Measurements from ENCODE around the gene KIF15.

KIF15 gene

GRCh38 chr3:44860117-44860516 is 98.5 kb downstream of the KIF15 start:
- no peak for TF ChIP-seq CTCF (IDR thresholded peaks at IDR 0.05; ENCODE audit: low read length)
- TF ChIP-seq EZH2 (optimal IDR thresholded peaks at IDR 0.05; ENCODE audit: low read depth, low read length): no peak
- TF ChIP-seq EZH2phosphoT487 (IDR thresholded peaks at IDR 0.05; ENCODE audit: low read length): no peak
- Histone ChIP-seq H3K4me3 (ENCODE audit: low read length) (no peak overlapping the region), H3K9me2 (replicated peaks; ENCODE audit: insufficient read depth, low read length) (no peaks in the 10 kb centered on the region), H3K36me3 (replicated peaks; ENCODE audit: insufficient read depth, low read length) (no peaks in the 10 kb centered on the region), H3K4me1 (ENCODE audit: low read length) (peaks cover 16% of the 10 kb centered on the region), H3K79me2 (ENCODE audit: low read length) (peaks cover 6% of the 10 kb centered on the region), H3K9ac (ENCODE audit: low read length) (no peak overlapping the region), H3F3A (ENCODE audit: insufficient read depth, low read length) (peaks cover 6% of the 10 kb centered on the region), H3K27me3 (replicated peaks; ENCODE audit: insufficient read depth, low read length) (no peaks in the 10 kb centered on the region), H4K20me1 (ENCODE audit: insufficient read depth, low read length) (no peaks in the 10 kb centered on the region), H2AFZ (ENCODE audit: low read length) (no peak overlapping the region), H3K9me3 (replicated peaks; ENCODE audit: insufficient read depth, low read length) (no peaks in the 10 kb centered on the region), H3K27ac (ENCODE audit: low read length) (no peak overlapping the region), H3K4me2 (ENCODE audit: low read depth, low read length) (no peak overlapping the region)
- DNase-seq: no peak

- H3K27ac ChIP-seq (ENCODE audit: low read length): peak within 1 kb of the TSS; percentile 62; the same call in 1 of the 2 replicates
- peak within 1 kb of the TSS; percentile 89 for H3K4me3 ChIP-seq (ENCODE audit: low read length)
- peak within 1 kb of the TSS; percentile 81 for H3K4me2 ChIP-seq (ENCODE audit: low read depth, low read length)
- H3K27me3 ChIP-seq (replicated peaks; ENCODE audit: insufficient read depth, low read length): no peaks in the 10 kb centered on the region
- peak within 1 kb of the TSS; percentile 98 for H2AFZ ChIP-seq (ENCODE audit: low read length)
- H3K9me2 ChIP-seq (replicated peaks; ENCODE audit: insufficient read depth, low read length): no peaks in the 10 kb centered on the region
- no peaks in the 10 kb centered on the region for H3K36me3 ChIP-seq (replicated peaks; ENCODE audit: insufficient read depth, low read length)
- peak; percentile 93 for DNase-seq
- H3K79me2 ChIP-seq (ENCODE audit: low read length): peaks cover 6% of the 10 kb centered on the region
- H3K4me1 ChIP-seq (ENCODE audit: low read length): peaks cover 24% of the 10 kb centered on the region
- H4K20me1 ChIP-seq (ENCODE audit: insufficient read depth, low read length): no peaks in the 10 kb centered on the region
- no peaks in the 10 kb centered on the region for H3K9me3 ChIP-seq (replicated peaks; ENCODE audit: insufficient read depth, low read length)
- H3F3A ChIP-seq (ENCODE audit: insufficient read depth, low read length): peaks cover 12% of the 10 kb centered on the region
- peak within 1 kb of the TSS; percentile 77 for H3K9ac ChIP-seq (ENCODE audit: low read length)
- no peak for TF ChIP-seq EZH2 (optimal IDR thresholded peaks at IDR 0.05; ENCODE audit: low read depth, low read length)
- TF ChIP-seq CTCF (IDR thresholded peaks at IDR 0.05; ENCODE audit: low read length): peak; percentile 20; the same call in 1 of the 2 replicates
Observed at GRCh38 chr3:44861412-44862225, 100.0 kb downstream of the KIF15 start, which contains the start of gene TMEM42. TSS of gene TMEM42 (plus strand) at chr3:44861912. CDS start at chr3:44861925, 13 bp downstream.

- H3K4me1 ChIP-seq (ENCODE audit: low read length): peaks cover 24% of the 10 kb centered on the region
- H4K20me1 ChIP-seq (ENCODE audit: insufficient read depth, low read length): no peaks in the 10 kb centered on the region
- peak overlapping the region; percentile 63 for H3K4me3 ChIP-seq (ENCODE audit: low read length)
- H3K27me3 ChIP-seq (replicated peaks; ENCODE audit: insufficient read depth, low read length): no peaks in the 10 kb centered on the region
- peak overlapping the region; percentile 20; the same call in 1 of the 2 replicates for H3K27ac ChIP-seq (ENCODE audit: low read length)
- H3F3A ChIP-seq (ENCODE audit: insufficient read depth, low read length): peaks cover 12% of the 10 kb centered on the region
- H3K36me3 ChIP-seq (replicated peaks; ENCODE audit: insufficient read depth, low read length): no peaks in the 10 kb centered on the region
- peak overlapping the region; percentile 56; the same call in 1 of the 2 replicates for H3K9ac ChIP-seq (ENCODE audit: low read length)
- peak overlapping the region; percentile 43 for H2AFZ ChIP-seq (ENCODE audit: low read length)
- no peaks in the 10 kb centered on the region for H3K9me3 ChIP-seq (replicated peaks; ENCODE audit: insufficient read depth, low read length)
- H3K9me2 ChIP-seq (replicated peaks; ENCODE audit: insufficient read depth, low read length): no peaks in the 10 kb centered on the region
- TF ChIP-seq CTCF (IDR thresholded peaks at IDR 0.05; ENCODE audit: low read length) (no peak), EZH2 (optimal IDR thresholded peaks at IDR 0.05; ENCODE audit: low read depth, low read length) (no peak), EZH2phosphoT487 (IDR thresholded peaks at IDR 0.05; ENCODE audit: low read length) (no peak)
- peaks cover 6% of the 10 kb centered on the region for H3K79me2 ChIP-seq (ENCODE audit: low read length)
- DNase-seq: peak; percentile 33
- H3K4me2 ChIP-seq (ENCODE audit: low read depth, low read length): peak overlapping the region; percentile 81
Observed at GRCh38 chr3:44862226-44862637, 100.6 kb downstream of the KIF15 start.
